Endothelial cell (in vitro differentiated cells): ENCODE measurements around the gene SYT17. TPM values are rescaled to one million over a fixed set of nuclear protein-coding genes. Genes with fewer than 3 reads are reported as not detected.

Source experiments
- DNase-seq: peaks from one replicate; pipeline ENCODE4 v3.0.0; 2021; ENCODE audit warnings: low spot score
- H3K27ac Mint-ChIP-seq: one replicate; pipeline ENCODE4 v1.8.0; 2021; ENCODE audit warnings: mixed read lengths, inconsistent platforms; ENCODE audit not compliant: unreplicated experiment
- H3K27me3 Mint-ChIP-seq: one replicate; pipeline ENCODE4 v1.8.0; 2021; ENCODE audit warnings: mild to moderate bottlenecking, moderate library complexity, mixed read lengths, inconsistent platforms; ENCODE audit not compliant: unreplicated experiment
- H3K36me3 Mint-ChIP-seq: one replicate; pipeline ENCODE4 v1.8.0; 2021; ENCODE audit warnings: mild to moderate bottlenecking, low read depth, mixed read lengths, inconsistent platforms; ENCODE audit not compliant: unreplicated experiment
- H3K4me1 Mint-ChIP-seq: one replicate; pipeline ENCODE4 v1.8.0; 2021; ENCODE audit warnings: mild to moderate bottlenecking, mixed read lengths, inconsistent platforms; ENCODE audit not compliant: unreplicated experiment
- H3K4me3 Mint-ChIP-seq: one replicate; pipeline ENCODE4 v1.8.0; 2021; ENCODE audit warnings: mild to moderate bottlenecking, mixed read lengths, inconsistent platforms; ENCODE audit not compliant: unreplicated experiment
- H3K9me3 Mint-ChIP-seq: one replicate; pipeline ENCODE4 v1.8.0; 2021; ENCODE audit warnings: mixed read lengths, inconsistent platforms; ENCODE audit not compliant: unreplicated experiment
- total RNA-seq: library from RNA; stranded (reverse); fragmentation: NEBNext Ultra II Directional; extraction: Animal tissue kit (Norgen Biotek cat#: 25700); gene quantifications from one replicate; pipeline ENCODE4 v1.2.1, GENCODE V29; 2021; ENCODE audit not compliant: unreplicated experiment
- TF ChIP-seq, protein P1 (sequence below): fragments of 200-600 bp; sonication (generic); IDR thresholded peaks from one replicate; pipeline ENCODE4 v1.5.0; 2021; ENCODE audit warnings: antibody characterized with exemption; ENCODE audit not compliant: unreplicated experiment

Gene SYT17
- total RNA-seq, 1 donor from 2014 or later = 16.4 TPM

DNA sequence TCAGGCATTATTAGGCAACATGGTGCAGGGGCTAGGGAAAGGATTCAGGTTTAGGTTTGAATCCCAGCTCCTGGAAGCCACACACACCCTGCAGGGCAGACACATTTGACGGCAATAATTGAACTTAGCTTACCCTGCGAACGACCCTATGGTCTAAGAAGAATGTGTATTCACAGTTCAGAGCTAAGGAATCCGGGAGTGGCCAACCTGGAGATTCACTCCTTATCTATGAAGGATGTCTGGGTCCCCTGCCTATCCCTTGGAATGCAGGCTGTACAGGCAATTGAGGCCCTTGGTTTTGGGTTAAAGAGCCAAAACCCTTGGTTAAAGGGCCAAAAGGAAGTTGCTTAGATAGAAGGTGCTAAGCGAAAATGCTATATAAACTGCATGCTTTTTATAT lies 2.9 kb upstream of the SYT17 start:
- DNase-seq = no peak
- peaks cover 7% of the 10 kb centered on the region for H3K4me1 Mint-ChIP-seq
- no peaks in the 10 kb centered on the region for H3K36me3 Mint-ChIP-seq
- H3K4me3 Mint-ChIP-seq = no peak overlapping the region
- peaks cover 4% of the 10 kb centered on the region for H3K27me3 Mint-ChIP-seq
- no peaks in the 10 kb centered on the region for H3K9me3 Mint-ChIP-seq
- H3K27ac Mint-ChIP-seq = no peak overlapping the region
- TF ChIP-seq, protein P1, sequence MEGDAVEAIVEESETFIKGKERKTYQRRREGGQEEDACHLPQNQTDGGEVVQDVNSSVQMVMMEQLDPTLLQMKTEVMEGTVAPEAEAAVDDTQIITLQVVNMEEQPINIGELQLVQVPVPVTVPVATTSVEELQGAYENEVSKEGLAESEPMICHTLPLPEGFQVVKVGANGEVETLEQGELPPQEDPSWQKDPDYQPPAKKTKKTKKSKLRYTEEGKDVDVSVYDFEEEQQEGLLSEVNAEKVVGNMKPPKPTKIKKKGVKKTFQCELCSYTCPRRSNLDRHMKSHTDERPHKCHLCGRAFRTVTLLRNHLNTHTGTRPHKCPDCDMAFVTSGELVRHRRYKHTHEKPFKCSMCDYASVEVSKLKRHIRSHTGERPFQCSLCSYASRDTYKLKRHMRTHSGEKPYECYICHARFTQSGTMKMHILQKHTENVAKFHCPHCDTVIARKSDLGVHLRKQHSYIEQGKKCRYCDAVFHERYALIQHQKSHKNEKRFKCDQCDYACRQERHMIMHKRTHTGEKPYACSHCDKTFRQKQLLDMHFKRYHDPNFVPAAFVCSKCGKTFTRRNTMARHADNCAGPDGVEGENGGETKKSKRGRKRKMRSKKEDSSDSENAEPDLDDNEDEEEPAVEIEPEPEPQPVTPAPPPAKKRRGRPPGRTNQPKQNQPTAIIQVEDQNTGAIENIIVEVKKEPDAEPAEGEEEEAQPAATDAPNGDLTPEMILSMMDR = no peak

DNA sequence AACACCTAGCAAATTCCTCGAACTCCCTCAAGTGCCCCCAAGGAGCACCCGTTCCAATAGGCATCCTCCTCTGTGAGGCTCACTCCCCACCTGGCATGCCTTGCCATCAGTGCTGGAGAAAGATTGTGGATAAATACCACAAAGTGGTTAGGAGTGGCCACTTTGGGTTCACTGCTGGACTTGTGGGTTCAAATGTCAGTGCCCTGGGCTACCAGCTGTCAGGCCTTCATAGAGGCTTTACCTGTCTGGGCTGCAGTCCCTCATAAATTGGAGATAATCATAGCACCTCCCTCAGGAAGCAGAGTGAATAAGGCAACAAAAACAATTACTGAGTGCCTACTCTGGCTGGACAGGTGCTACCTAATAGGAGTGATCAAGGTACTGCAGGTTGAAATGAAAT lies 1.5 kb upstream of the SYT17 start:
- H3K4me1 Mint-ChIP-seq = peaks cover 7% of the 10 kb centered on the region
- H3K27ac Mint-ChIP-seq = no peak overlapping the region
- TF ChIP-seq, protein P1 = no peak
- DNase-seq = no peak
- no peaks in the 10 kb centered on the region for H3K9me3 Mint-ChIP-seq
- no peaks in the 10 kb centered on the region for H3K36me3 Mint-ChIP-seq
- peaks cover 4% of the 10 kb centered on the region for H3K27me3 Mint-ChIP-seq
- H3K4me3 Mint-ChIP-seq = no peak overlapping the region

DNA sequence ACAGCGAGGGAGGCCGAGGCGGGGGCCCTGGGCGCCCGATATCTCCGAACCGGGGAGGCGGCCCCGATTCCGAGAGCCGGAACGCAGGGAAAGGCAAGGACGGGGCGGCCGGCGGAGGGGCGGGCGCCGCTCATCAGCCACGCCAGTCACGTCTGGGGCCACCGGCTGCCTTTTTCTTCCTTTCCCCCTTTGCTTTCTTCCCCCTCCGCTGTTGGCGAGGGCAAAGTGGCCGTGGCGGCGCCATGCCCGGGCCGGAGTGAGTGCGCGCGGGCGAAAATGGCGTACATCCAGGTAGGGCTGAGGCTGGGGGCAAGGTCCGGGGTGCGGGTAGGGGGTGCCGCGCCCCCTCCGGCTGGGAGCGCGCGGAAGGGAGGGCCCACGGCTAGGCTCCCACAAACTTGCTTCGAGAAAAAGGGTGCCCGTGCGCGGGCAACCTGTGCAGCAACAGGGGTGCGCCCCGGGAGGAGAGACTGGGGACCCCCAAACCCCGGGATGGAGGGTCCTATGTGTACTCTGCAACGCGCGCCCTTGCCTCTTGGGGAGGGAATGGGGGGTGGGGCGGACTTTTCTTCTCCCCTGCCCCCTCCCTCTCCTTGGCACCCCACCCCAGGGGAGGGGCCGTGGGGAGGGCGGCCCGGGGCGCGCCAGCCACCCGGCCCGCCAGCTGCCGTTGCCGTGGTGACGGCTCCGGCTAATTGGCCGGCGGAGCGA lies 486 bp downstream of the SYT17 start:
- TF ChIP-seq, protein P1 = no peak
- Mint-ChIP-seq H3K27ac (no peak overlapping the region), H3K4me1 (peaks cover 7% of the 10 kb centered on the region), H3K9me3 (no peaks in the 10 kb centered on the region), H3K4me3 (peak overlapping the region; percentile 87), H3K27me3 (peaks cover 8% of the 10 kb centered on the region), H3K36me3 (no peaks in the 10 kb centered on the region)
- DNase-seq = peak; percentile 18

DNA sequence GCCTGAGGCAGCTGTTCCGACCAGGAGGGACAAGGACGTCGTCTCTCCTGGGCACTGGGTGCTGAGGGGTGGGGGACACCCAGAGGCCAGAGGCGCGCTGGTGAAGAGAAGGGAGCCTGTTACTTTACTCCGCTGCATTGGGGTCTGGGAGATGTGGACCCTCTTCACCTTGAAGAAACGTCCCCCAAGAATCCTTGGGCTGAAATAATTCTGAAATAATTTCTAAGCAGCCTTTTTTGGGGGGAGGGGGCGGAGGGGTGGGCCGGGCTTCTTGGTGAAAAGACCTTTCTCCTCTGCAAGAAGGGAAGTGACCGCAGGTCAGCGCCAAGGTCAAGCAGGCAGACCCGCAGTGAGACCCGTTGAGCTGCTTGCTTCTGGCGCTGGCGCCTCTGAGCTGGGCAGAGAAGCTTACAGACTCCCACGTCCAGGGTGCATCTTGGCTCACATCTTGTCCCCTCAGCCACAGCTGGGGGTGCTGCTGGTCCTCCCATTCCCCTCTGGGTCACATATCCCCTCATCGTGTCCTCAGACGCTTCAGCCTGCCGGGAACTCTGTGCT lies 1.1 kb downstream of the SYT17 start:
- peak overlapping the region; percentile 87 for H3K4me3 Mint-ChIP-seq
- H3K27me3 Mint-ChIP-seq = peaks cover 8% of the 10 kb centered on the region
- TF ChIP-seq, protein P1 = no peak
- H3K9me3 Mint-ChIP-seq = no peaks in the 10 kb centered on the region
- peaks cover 7% of the 10 kb centered on the region for H3K4me1 Mint-ChIP-seq
- DNase-seq = no peak
- H3K36me3 Mint-ChIP-seq = peaks cover 4% of the 10 kb centered on the region
- no peak overlapping the region for H3K27ac Mint-ChIP-seq

DNA sequence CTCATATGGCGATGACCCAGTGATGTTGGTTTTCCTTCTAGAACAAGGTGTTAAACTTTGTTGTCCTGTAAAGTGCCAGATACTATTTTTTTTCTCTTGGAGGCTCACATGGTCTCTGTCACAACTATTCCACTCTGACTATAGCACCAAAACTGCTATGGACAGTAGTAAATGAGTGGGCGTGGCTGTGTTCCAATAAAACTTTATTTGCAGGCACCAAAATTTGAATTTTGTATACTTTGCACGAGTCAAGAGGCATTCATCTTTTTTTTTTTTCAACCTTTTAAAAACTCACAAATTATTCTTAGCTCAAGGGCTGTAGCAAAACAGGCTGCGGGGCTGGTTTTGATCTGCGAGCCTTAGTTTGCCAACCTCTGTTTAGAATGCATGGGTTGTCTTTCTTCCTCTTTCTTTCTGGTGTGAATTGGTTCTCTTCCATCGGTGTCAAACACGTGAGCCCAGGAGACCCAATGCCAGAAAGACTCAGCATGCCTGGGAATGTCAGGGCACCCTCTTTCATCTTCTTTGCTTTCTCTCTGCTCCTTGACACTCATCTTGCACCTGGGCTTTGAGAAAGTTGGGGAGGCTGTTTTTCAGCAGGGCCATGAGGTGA lies 2.1 kb downstream of the SYT17 start:
- Mint-ChIP-seq H3K36me3 (peaks cover 9% of the 10 kb centered on the region), H3K9me3 (no peaks in the 10 kb centered on the region), H3K27ac (no peak overlapping the region), H3K4me3 (peak overlapping the region; percentile 87), H3K27me3 (peaks cover 8% of the 10 kb centered on the region), H3K4me1 (peaks cover 7% of the 10 kb centered on the region)
- DNase-seq = no peak
- TF ChIP-seq, protein P1 = no peak
